GM18868 (cell line): Measurements from ENCODE around the gene SUCO.
"Not testable (repeated sequence)": the region's sequence is repeated elsewhere in the genome, so short reads cannot be mapped to it uniquely, and the experiment has no call there.

Source experiments
- ATAC-seq: cut with Tn5 transposase; IDR thresholded peaks from one replicate; pipeline ENCODE4 v1.9.1; 2021; ENCODE audit warnings: mild to moderate bottlenecking, moderate library complexity; ENCODE audit not compliant: unreplicated experiment

SUCO gene

GRCh38 chr1:172557270-172557669 lies 24.3 kb downstream of the SUCO start:
- no peak for ATAC-seq

- ATAC-seq = no peak
Measured at GRCh38 chr1:172559572-172560210, 26.7 kb downstream of the SUCO start.

GRCh38 chr1:172561252-172561651 lies 28.3 kb downstream of the SUCO start:
- ATAC-seq = no peak

GRCh38 chr1:172566196-172566997 lies 33.4 kb downstream of the SUCO start:
- ATAC-seq = no peak

GRCh38 chr1:172567720-172568119 lies 34.8 kb downstream of the SUCO start:
- ATAC-seq = no peak

DNA sequence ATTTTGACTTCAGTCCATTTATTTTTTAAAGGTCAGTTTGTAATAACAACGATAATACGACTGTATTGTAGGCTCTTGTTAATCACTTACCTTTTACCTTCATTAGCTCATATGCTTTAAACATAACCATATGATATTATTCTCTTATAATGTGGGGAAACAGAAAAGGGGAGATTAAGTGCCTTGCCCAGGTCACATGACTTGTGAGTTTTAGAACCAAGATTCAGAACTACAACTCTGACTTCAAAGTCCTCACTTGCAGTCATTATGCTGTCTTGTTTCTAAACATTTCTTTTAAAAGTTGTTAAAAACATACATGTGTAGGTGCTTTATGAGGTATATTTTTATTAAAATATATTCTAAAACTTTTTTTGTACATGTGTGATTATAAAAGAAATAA lies 41.1 kb downstream of the SUCO start:
- ATAC-seq = no peak

GRCh38 chr1:172578586-172578985 lies 45.6 kb downstream of the SUCO start:
- no peak for ATAC-seq

DNA sequence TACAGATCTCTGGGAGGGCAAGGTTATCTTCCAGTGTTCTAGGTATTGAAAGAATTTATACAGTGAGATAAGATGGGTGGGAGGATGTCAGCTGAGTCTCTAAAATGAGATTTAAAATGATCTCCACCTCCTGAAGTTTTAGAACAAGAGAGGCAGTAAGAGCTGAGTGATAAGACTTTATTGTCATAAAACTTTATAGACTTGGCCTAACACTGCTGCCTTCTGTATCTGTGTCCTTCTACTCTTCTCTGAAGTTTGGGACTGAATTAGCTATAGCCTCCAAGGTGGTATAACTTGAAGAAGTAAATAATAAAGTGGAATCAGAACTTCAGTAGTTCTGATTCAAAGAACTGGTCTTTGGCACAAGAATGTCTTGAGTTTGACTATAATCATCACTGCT lies 48.3 kb downstream of the SUCO start:
- ATAC-seq = no peak

- no peak for ATAC-seq
Measured at GRCh38 chr1:172581779-172582178, 48.8 kb downstream of the SUCO start.

DNA sequence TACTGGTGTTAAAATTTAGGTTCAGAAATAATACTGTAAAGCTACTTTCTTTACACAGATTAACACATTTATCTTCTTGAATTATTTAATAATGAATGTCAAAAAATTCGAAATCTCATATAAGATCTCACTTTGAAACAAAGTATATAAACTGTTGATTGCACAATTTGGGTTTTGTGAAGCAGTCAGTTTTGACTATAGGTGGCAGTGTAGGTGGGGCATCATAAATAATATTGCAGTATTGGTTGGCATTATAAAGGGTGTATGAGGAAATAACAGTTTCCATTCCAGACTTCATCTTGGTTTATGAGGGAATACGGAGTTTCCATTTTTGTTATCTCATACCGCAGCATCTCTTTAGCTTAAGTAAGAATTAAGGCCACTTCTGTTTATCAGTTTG lies 49.9 kb downstream of the SUCO start:
- ATAC-seq = no peak

- ATAC-seq = no peak
Measured at GRCh38 chr1:172585348-172585747, 52.4 kb downstream of the SUCO start.

- ATAC-seq = no peak
Measured at GRCh38 chr1:172585861-172586260, 52.9 kb downstream of the SUCO start.

DNA sequence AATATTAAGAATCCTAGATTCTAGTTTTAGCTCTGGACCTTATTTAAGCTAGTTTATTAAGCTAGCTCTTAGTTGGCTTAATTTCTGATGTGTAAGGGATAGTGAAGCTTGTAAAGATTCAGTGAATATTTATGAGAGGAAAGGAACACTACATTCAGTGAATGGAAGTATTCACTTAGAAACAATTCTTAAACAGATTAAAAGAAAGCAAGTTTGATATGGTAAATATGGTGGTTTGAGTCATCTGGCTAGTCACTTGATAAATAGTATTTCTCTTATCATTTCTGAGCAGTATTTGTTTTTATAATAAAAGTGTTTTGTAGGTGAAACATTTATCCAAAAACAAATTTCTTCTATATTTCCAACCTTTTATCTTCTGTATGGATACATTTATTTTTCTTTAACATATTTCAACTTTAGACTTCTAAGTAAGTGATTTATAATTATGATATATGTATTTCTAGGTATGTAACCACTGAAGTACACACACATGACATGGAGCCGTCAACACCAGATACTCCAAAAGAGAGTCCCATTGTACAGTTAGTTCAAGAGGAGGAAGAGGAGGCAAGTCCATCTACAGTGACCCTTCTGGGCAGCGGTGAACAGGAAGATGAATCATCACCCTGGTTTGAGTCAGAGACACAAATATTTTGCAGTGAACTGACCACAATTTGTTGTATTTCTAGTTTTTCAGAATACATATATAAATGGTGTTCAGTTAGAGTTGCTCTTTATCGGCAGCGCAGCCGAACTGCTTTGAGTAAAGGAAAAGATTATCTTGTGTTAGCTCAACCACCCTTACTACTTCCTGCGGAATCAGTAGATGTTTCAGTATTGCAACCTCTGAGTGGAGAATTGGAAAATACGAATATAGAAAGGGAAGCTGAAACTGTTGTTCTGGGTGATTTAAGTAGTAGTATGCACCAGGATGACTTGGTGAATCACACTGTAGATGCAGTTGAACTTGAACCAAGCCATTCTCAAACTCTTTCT lies 55.6 kb downstream of the SUCO start:
- ATAC-seq = no peak

DNA sequence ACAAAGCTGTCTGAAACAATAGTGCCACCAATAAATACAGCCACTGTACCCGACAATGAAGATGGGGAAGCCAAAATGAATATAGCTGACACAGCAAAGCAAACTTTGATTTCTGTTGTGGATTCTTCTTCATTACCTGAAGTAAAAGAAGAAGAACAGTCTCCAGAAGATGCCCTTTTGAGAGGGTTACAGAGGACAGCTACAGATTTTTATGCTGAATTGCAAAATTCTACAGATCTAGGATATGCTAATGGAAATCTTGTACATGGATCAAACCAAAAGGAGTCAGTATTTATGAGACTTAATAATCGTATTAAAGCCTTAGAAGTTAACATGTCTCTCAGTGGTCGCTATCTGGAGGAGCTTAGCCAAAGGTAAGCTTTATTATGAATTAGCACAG lies 56.6 kb downstream of the SUCO start:
- no peak for ATAC-seq

DNA sequence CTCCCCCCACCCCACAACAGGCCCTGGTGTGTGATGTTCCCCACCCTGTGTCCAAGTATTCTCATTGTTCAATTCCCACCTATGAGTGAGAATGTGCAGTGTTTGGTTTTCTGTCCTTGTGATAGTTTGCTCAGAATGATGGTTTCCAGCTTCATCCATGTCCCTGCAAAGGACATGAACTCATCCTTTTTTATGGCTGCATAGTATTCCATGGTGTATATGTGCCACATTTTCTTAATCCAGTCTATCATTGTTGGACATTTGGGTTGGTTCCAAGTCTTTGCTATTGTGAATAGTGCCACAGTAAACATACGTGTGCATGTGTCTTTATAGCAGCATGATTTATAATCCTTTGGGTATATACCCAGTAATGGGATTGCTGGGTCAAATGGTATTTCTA lies 58.5 kb downstream of the SUCO start:
- ATAC-seq = not testable (repeated sequence)

DNA sequence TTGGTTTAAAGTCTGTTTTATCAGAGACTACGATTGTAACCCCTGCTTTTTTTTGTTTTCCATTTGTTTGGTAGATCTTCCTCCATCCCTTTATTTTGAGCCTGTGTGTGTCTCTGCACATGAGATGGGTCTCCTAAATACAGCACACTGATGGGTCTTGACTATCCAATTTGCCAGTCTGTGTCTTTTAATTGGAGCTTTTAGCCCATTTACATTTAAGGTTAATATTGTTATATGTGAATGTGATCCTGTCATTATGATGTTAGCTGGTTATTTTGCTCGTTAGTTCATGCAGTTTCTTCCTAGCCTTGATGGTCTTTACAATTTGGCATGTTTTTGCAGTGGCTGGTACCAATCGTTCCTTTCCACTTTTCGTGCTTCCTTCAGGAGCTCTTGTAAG lies 62.1 kb downstream of the SUCO start:
- ATAC-seq = not testable (repeated sequence)

GRCh38 chr1:172596782-172597181 lies 63.8 kb downstream of the SUCO start:
- not testable (repeated sequence) for ATAC-seq

DNA sequence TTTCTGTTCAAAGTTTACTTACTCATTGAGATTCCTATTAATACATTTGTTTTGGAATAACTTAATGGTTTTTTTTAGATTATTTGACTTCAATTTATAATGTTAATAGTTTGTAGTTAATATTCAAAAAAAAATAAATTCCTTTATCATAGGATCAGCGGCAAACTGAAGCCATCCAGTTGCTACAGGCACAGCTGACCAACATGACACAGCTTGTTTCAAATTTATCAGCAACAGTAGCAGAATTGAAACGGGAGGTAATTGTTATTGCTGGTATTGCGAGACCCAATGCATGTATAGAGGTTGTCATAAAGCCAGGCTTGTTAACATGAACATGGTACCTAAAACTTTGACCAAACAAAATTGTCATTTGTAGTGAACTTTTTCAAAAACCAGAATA lies 67.0 kb downstream of the SUCO start:
- ATAC-seq = no peak

DNA sequence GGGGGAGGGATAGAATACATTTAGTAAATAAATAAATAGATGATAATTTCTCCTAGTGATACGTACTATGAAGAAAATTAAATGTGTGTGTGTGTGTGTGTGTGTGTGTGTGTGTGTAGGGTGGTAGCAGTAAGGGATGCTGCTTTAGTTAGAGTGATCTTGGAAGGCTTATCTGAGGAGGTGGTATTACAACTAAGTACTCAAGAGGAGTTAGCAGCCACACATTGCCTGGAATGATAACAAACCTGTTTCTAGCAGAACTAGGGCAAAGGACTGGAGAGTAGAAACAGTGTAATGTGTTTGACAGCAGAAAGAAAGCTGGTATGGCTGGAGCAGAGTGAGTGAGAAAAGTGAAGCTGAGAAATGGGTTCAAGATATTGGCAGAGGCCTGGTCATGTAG lies 67.7 kb downstream of the SUCO start:
- ATAC-seq = no peak

DNA sequence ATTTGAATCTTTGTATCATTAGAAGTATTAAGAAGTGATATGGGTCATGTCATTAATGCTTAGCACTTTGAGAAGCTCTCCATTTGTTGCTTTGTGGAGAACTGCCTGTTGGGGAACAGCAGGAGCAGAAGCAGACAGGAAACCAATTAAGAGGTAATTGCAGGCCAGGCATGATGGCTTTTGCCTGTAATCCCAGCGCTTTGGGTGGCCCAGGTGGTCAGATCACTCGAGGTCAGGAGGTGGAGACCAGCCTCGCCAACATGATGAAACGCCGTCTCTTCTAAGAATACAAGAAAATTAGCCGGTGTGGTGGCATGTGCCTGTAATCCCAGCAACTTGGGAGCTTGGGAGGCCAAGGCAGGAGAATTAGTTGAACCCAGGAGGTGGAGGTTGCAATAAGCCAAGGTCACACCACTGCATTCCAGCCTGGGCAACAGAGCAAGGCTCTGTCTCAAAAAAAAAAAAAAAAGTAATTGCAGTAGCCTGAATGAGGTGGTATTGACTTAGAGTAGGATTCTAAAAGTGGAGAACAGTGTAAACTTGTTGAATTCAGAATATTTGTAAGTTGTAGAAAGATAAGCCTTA lies 68.2 kb downstream of the SUCO start:
- no peak for ATAC-seq

DNA sequence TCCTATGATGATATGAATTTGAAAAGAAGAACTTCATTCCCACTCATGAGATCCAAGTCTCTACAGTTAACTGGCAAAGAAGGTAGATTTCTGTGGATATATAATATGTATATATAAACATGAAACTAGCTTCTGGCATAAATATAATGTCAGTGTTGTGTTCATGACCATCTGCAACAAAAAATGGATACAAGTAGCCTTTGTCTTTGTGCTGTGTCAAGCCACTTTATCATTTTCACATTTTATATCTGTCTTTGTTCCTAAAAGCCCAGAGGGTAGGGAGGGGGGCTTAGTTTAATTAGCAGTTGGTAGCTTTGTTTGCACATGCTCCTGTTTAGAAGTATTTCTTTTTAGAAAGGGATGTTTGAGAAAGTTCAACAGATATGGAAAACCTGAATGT lies 69.8 kb downstream of the SUCO start:
- ATAC-seq = no peak
